DOHH2 (cell line): ENCODE data around the gene ARL15.

ENCODE experiments used
- EZH2phosphoT487 ChIP-seq: fragments of 200-600 bp; sonication (generic); IDR thresholded peaks from 2 replicates; pipeline ENCODE4 v1.6.1; 2017; ENCODE audit warnings: borderline replicate concordance, mild to moderate bottlenecking, antibody characterized with exemption, low read length, moderate library complexity, mixed read lengths
- TF ChIP-seq, protein P1 (sequence below): fragments of 200-600 bp; sonication (generic); IDR thresholded peaks from one replicate; pipeline ENCODE4 v1.5.1; 2014; ENCODE audit warnings: antibody characterized with exemption, mild to moderate bottlenecking, low read depth, low read length; ENCODE audit not compliant: poor library complexity, severe bottlenecking

GRCh38 chr5:54313311-54314270 lies 3.2 kb upstream of the ARL15 start:
- no peak for TF ChIP-seq EZH2phosphoT487
- TF ChIP-seq, protein P1, sequence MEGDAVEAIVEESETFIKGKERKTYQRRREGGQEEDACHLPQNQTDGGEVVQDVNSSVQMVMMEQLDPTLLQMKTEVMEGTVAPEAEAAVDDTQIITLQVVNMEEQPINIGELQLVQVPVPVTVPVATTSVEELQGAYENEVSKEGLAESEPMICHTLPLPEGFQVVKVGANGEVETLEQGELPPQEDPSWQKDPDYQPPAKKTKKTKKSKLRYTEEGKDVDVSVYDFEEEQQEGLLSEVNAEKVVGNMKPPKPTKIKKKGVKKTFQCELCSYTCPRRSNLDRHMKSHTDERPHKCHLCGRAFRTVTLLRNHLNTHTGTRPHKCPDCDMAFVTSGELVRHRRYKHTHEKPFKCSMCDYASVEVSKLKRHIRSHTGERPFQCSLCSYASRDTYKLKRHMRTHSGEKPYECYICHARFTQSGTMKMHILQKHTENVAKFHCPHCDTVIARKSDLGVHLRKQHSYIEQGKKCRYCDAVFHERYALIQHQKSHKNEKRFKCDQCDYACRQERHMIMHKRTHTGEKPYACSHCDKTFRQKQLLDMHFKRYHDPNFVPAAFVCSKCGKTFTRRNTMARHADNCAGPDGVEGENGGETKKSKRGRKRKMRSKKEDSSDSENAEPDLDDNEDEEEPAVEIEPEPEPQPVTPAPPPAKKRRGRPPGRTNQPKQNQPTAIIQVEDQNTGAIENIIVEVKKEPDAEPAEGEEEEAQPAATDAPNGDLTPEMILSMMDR: no peak
